ENCODE data around the gene CDKN1A.
A peak's percentile ranks its signal among the peaks of the same experiment; 100 is the strongest.
"Not testable (repeated sequence)": the region's sequence is repeated elsewhere in the genome, so short reads cannot be mapped to it uniquely, and the experiment has no call there.

Gene CDKN1A

DNA sequence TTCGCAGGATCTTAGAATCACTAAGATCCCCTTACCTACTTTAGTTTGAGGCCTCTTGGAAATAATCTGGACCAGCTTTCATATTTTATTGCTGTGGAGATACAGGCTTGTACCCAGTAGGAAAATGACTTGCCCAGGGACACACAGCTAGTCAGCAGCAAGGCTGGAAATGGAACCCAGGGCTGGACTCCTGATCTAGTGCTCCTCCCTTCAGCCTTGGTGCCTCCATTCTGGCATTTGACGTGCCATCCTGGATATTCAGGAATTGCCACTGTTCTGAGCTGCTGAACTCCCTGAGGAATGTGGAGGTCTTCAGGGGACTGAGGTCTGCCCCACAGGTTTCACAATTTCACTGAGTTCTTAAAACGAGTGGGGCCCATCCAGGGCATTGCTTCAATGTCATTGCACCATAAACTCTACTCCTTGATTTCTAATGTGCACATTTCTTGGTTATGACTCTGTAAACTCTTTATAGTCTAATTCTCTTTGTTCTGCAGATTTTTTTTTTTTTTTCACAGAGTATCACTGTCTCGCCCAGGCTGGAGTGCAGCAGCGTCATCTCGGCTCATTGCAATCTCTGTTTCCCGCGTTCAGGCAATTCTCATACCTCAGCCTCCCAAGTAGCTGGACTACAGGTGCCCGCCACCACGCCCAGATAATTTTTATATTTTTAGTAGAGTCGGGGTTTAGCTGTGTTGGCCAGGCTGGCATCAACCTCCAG is 26.7 kb upstream of the CDKN1A start:
- Histone ChIP-seq H3K4me2 (ENCODE audit: low read length) (peak overlapping the region; percentile 56; the same call in 1 of the 2 replicates), H3K27me3 (ENCODE audit: low read depth, low read length) (peaks cover 25% of the 10 kb centered on the region), H4K20me1 (ENCODE audit: insufficient read depth, low read length) (no peaks in the 10 kb centered on the region), H3K36me3 (replicated peaks; ENCODE audit: low read depth, low read length) (no peaks in the 10 kb centered on the region), H2AFZ (ENCODE audit: low read depth, low read length) (no peak overlapping the region), H3K4me3 (ENCODE audit: low read length) (no peak overlapping the region), H3K79me2 (ENCODE audit: low read length) (no peaks in the 10 kb centered on the region), H3K27ac (ENCODE audit: low read length) (no peak overlapping the region), H3K4me1 (ENCODE audit: low read length) (peaks cover 24% of the 10 kb centered on the region), H3K9me3 (ENCODE audit: insufficient read depth, low read length) (no peaks in the 10 kb centered on the region), H3K9ac (ENCODE audit: low read length) (no peak overlapping the region)
- TF ChIP-seq, protein P1, sequence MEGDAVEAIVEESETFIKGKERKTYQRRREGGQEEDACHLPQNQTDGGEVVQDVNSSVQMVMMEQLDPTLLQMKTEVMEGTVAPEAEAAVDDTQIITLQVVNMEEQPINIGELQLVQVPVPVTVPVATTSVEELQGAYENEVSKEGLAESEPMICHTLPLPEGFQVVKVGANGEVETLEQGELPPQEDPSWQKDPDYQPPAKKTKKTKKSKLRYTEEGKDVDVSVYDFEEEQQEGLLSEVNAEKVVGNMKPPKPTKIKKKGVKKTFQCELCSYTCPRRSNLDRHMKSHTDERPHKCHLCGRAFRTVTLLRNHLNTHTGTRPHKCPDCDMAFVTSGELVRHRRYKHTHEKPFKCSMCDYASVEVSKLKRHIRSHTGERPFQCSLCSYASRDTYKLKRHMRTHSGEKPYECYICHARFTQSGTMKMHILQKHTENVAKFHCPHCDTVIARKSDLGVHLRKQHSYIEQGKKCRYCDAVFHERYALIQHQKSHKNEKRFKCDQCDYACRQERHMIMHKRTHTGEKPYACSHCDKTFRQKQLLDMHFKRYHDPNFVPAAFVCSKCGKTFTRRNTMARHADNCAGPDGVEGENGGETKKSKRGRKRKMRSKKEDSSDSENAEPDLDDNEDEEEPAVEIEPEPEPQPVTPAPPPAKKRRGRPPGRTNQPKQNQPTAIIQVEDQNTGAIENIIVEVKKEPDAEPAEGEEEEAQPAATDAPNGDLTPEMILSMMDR (IDR thresholded peaks at IDR 0.05; ENCODE audit: low read depth, low read length), result no peak
- no peak for TF ChIP-seq EZH2phosphoT487 (IDR thresholded peaks at IDR 0.05; ENCODE audit: low read depth)

DNA sequence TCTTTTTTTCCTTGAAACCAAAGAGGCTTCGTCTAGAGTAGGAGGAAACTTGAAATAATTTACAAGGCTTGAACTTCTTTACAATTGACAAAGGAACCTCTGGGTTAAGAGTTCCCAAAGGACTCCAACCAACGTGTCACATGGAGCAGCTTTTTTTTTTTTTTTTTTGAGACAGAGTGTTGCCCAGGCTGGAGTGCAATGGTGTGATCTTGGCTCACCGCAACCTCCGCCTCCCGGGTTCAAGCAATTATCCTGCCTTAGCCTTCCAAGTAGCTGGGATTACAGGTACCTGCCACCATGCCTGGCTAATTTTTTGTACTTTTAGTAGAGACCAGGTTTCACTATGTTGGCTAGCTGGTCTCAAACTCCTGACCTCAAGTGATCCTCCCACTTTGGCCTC is 24.0 kb upstream of the CDKN1A start:
- Histone ChIP-seq H3K4me1 (ENCODE audit: low read length) (peaks cover 24% of the 10 kb centered on the region), H3K27me3 (ENCODE audit: low read depth, low read length) (peaks cover 48% of the 10 kb centered on the region)
- not testable (repeated sequence) for H3K4me3 ChIP-seq (ENCODE audit: low read length); H3K36me3 ChIP-seq (replicated peaks; ENCODE audit: low read depth, low read length); H3K9ac ChIP-seq (ENCODE audit: low read length); H3K27ac ChIP-seq (ENCODE audit: low read length); H2AFZ ChIP-seq (ENCODE audit: low read depth, low read length); H3K4me2 ChIP-seq (ENCODE audit: low read length); H3K79me2 ChIP-seq (ENCODE audit: low read length); H3K9me3 ChIP-seq (ENCODE audit: insufficient read depth, low read length); H4K20me1 ChIP-seq (ENCODE audit: insufficient read depth, low read length)

DNA sequence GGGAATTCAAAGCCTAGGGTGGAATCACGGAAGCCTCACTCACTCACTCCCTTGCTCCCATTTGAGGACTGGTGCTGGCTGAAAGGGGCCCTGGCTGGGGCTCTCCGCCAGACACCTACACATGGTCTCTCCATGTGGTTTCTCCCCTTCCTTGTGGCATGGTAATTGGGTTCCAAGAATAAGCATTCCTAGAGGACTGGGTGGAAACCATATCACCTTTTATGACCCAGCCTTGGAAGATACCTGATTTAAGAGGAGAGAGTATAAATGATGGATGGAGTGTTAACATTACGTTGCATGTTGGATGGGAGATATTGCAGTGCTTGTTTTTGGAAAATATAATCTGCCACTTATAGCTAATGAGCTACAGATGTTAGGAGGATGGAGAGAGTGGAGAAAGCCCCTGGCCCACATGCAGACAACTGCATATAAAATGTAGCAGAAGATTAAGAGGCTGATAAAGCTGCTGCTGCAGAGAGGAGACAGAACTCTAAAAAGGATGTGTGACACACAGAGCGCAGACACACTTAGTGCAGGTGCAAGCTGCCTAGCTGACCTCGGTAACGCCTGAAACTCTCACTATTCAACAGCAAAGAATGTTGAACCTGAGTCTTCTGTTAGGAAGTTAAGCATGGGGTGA is 23.3 kb upstream of the CDKN1A start:
- TF ChIP-seq, protein P1 (IDR thresholded peaks at IDR 0.05; ENCODE audit: low read depth, low read length), result no peak
- TF ChIP-seq EZH2phosphoT487 (IDR thresholded peaks at IDR 0.05; ENCODE audit: low read depth), result no peak
- no peak overlapping the region for H2AFZ ChIP-seq (ENCODE audit: low read depth, low read length)
- no peaks in the 10 kb centered on the region for H3K9me3 ChIP-seq (ENCODE audit: insufficient read depth, low read length)
- no peak overlapping the region for H3K27ac ChIP-seq (ENCODE audit: low read length)
- H3K36me3 ChIP-seq (replicated peaks; ENCODE audit: low read depth, low read length), result no peaks in the 10 kb centered on the region
- no peak overlapping the region for H3K4me3 ChIP-seq (ENCODE audit: low read length)
- no peaks in the 10 kb centered on the region for H3K79me2 ChIP-seq (ENCODE audit: low read length)
- H3K4me1 ChIP-seq (ENCODE audit: low read length), result peaks cover 17% of the 10 kb centered on the region
- H3K9ac ChIP-seq (ENCODE audit: low read length), result no peak overlapping the region
- H4K20me1 ChIP-seq (ENCODE audit: insufficient read depth, low read length), result no peaks in the 10 kb centered on the region
- peaks cover 49% of the 10 kb centered on the region for H3K27me3 ChIP-seq (ENCODE audit: low read depth, low read length)
- no peak overlapping the region for H3K4me2 ChIP-seq (ENCODE audit: low read length)

DNA sequence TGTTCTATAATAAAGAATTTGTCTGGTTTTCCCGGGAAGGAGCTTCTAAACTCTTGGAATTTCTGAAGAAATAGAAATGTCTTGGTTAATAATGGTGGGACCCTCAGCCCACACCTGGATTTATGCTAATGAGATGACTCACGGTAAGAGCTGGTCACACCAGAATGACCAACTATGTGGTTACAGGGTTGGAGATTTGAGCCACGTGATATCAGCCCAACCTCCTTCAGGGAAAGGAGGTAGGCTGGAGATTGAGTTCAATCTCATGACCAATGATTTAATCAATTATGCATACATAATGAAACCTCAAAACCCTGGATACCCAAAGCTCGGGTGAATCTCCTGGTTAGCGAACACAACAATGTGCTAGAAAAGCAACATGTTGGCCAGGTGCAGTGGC is 22.1 kb upstream of the CDKN1A start:
- Histone ChIP-seq H3K36me3 (replicated peaks; ENCODE audit: low read depth, low read length) (no peaks in the 10 kb centered on the region), H3K4me3 (ENCODE audit: low read length) (no peak overlapping the region), H3K9ac (ENCODE audit: low read length) (no peak overlapping the region), H4K20me1 (ENCODE audit: insufficient read depth, low read length) (no peaks in the 10 kb centered on the region), H3K27ac (ENCODE audit: low read length) (no peak overlapping the region), H3K4me2 (ENCODE audit: low read length) (no peak overlapping the region), H3K79me2 (ENCODE audit: low read length) (no peaks in the 10 kb centered on the region), H2AFZ (ENCODE audit: low read depth, low read length) (no peak overlapping the region), H3K4me1 (ENCODE audit: low read length) (peaks cover 4% of the 10 kb centered on the region), H3K27me3 (ENCODE audit: low read depth, low read length) (peaks cover 49% of the 10 kb centered on the region), H3K9me3 (ENCODE audit: insufficient read depth, low read length) (no peaks in the 10 kb centered on the region)
- TF ChIP-seq, protein P1 (IDR thresholded peaks at IDR 0.05; ENCODE audit: low read depth, low read length), result no peak
- TF ChIP-seq EZH2phosphoT487 (IDR thresholded peaks at IDR 0.05; ENCODE audit: low read depth), result no peak

Measured in OCI-LY3 (cell line).